ENCODE measurements around the gene NKD1. TPM values are rescaled to one million over a fixed set of nuclear protein-coding genes. Genes with fewer than 3 reads are reported as not detected.

The NKD1 gene
- total and polyA plus RNA-seq, 2 of the 8 experiments (the other 6 are each of a cell fraction or from before 2014, with no cell fraction given), result 0.70 to 4.5 TPM

GRCh38 chr16:50591800-50592771, 43.9 kb downstream of the NKD1 start (continued):
- TF ChIP-seq HDAC2 (IDR thresholded peaks at IDR 0.05; ENCODE audit: borderline replicate concordance in 1 of 2, low read depth in 2 of 2, low read length in 2 of 2) (no peak), CHD7 (IDR thresholded peaks at IDR 0.05; ENCODE audit: insufficient replicate concordance, low read length) (no peak), SAP30 (IDR thresholded peaks at IDR 0.05; ENCODE audit: insufficient read depth, insufficient replicate concordance, low read length) (no peak), GTF2F1 (IDR thresholded peaks at IDR 0.05; ENCODE audit: borderline replicate concordance, low read depth, low read length) (no peak), EZH2 (IDR thresholded peaks at IDR 0.05; ENCODE audit: low read depth, low read length, severe bottlenecking) (no peak)

Data from H1 (cell line).